GM18858 (cell line): ENCODE results near the gene FAM76B.

Experiments used
- ATAC-seq: cut with Tn5 transposase; IDR thresholded peaks from one replicate; pipeline ENCODE4 v1.9.1; 2021; ENCODE audit not compliant: unreplicated experiment

Gene FAM76B

DNA sequence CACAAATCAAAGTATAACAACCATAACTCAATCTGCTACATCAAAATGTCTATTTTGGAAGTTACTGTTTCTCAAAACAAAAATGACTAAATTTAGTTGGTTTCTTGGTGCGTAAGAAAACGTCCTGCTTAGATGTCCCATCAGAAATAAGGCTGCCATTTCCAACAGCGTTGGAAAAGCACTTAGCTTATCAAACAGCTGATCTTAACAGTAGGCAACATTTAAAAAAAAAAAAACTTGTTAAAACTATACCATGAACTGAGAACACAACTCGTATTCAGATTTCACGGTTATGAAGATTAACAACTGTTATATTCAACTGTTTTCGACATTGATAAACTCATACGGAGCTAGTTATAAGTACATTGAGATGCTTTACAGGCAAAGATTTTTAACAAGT lies 3.1 kb upstream of the FAM76B start:
- ATAC-seq: no peak

DNA sequence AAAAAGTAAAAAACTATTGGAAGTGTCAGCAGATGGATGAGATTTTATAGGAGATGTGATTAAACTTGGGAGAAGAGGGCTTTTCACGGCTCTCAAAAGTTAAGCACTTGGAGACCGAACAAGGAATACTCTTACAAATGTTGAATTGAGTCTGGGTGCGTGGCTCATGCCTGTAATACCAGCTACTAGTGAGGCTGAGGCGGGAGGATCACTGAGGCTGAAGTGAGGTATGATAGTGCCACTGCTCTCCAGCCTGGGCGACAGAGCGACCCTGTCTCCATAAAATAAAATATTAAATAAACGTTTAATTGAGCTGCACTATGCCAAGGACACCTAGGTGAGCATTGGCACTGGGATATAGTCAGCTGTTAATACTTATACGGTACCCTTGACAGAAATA lies 2.6 kb upstream of the FAM76B start:
- no peak for ATAC-seq

DNA sequence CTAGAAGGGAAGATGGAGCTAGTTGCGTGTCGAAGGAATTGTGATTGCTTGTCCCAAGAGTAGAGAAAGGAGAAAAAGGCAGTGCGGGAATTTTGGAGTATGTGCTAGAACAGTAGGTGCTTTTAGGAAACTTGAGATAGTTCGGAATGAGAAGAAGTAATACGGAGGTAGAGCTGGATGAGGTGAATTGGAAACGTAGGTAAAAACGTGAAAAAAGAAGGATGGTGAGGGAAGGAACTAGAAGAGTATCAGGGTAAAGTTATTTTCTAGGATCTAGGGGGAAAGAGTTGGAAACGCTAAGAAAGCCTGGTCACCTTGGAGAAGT lies 2.1 kb upstream of the FAM76B start:
- no peak for ATAC-seq

DNA sequence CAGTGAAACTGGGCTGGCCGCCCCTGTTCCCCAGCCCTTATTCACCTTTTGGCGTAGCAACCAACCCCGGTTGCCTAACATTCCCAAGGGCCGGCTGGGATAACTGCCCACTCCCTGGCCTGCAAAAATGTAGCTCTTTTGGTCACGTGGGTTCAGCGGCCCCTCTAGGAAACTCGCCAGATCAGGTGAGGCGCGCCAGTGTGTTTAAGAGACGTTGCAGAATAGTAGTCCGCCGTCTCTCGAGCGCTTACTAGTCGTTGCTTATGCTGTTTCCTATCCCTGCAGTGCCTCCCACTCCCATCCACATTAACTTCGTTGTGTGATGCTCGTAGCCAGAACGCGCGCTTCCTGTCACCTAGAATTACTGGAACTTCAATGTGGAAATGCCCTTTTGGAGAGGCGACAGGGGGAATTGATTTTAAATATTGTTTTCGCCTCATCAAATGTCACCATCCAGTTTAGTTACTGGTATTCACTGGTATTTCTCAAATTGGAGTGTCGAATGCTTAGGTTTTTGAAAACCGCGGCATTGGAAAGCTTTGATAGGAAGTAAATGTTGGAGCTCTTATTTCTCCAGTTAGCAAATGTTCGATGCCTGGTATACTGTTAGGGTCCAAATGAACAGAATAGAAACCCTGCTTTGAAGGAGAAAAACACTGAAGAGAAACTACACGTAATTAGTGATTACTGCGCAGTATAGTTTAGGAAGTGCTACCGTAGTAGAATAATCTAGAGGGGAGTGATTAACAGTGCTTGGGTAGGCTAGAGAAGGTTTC lies 1.5 kb upstream of the FAM76B start:
- no peak for ATAC-seq

DNA sequence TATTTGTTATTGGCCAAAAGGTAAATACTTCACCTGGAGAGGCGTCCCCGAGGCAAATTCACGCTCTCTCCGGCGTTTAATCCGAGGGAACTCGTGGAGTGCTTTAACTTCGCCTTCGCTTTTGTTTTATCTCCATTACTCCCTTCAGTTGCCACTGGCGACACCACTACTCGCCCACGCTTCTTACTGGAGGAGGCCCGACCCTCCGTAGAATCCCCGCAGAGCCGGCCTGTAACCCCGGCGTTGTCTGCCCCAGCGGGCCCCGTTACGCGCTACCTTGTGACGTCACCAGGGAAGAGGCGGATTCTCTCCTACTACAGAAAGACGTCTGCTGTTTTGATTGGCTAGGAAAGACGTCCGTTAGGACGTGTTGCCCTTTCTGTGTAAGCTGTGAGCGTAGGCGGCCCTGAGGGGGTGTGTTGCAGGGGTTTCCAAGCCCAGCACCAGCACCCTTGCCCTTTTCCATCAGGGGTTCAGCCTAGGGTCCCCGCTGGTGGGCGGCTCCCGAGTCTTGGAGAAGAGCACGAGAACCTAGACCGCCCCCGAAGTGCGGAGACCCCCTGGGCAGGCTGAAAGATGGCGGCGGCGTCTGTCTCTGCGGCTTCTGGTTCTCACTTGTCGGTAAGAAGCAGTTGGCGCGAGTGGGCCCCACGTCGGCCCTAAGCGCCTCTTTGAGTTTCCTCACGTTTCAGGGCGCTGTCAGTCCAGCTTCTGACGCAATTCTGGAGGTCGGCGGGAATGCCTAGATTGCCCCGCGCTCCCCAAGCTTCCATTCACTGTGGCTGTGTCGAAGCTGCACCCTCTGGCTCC lies 746 bp upstream of the FAM76B start, which contains the start of gene CEP57:
TSS of gene CEP57 (plus strand) at position 376 of the 810 bp plus-strand sequence. CDS start at position 577, 201 bp downstream.
- peak; percentile 63 for ATAC-seq

DNA sequence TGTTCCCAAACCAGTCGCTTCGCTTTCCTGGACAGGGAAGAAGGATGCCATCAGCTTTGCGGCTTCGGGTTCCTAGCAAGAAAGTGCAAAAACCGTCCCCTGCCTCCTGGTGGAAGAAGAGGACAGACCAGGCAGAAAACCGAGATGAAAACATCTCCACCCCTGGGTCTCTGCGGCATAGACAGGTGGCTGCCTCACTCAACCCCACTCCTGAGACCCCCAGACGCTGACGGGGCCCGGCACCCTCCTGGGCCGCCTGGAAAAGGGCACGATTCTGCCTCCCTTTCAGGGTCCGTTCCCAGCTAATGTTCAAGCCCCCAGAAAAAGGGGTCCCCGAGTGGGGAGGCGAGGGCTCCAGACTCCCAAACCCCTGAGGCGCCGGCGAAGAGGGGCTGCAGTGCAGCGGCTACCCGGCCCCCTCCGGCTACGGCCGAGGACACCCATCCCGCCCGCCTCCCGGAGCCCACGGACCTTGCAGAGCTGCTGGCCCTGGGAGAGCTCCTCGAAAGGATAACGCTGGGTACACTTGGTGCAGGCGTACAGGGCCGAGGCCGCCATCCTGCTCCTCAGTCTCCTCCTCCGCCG lies 569 bp downstream of the FAM76B start:
- no peak for ATAC-seq

DNA sequence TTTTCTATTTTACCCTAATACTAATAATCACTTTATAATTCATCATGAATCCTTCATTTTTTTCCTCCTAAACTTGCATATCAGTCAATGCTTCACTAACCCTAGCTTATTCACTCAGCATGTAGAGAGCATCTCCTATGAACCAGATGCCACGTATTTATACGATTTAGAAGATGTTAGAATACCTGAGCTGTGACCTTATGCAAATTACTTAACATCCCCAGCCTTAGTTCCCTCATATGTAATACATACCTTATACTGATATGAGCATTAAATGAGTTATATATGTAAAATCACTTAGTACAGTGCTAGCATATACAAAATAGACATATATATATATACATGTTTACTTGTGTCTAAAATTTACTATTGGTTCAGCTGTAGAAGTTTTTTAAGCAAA lies 9.0 kb downstream of the FAM76B start:
- no peak for ATAC-seq

DNA sequence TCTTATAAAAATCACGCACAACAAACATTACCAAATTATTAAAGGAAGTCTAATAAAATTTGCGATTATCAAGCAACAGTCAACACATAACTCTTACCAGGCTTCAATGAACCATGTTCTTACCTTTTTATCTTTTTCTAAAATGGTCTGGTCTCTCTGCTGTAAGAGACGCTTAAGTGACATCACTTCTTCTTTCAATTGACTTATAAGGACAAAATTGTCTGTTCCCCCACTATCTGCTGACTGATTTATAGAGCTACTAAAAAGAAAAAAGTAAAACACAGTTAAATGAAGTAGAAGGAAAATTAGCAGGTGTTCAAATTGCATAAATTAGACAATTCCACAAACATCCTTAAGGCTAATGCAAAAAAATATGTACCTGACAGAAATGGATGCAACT lies 10.9 kb downstream of the FAM76B start:
- ATAC-seq: peak; percentile 46

DNA sequence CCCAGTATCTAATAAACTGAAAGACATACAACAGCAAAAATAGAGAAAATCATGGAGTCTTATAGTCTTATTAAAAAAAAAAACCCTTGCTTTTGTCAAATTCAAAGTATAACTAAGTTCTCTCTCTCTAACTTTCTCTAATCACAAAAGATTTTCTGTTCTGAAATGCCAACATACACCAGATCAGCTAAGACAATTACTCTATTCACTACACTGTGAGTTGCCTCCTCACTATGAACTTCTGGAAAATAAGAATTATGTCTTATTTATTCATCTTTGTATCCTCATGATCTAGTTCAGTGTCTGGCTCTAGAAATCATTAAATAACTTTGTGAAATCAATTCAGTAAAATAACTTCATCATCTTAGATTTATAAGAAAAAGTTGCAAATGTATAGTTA lies 12.7 kb downstream of the FAM76B start:
- no peak for ATAC-seq

DNA sequence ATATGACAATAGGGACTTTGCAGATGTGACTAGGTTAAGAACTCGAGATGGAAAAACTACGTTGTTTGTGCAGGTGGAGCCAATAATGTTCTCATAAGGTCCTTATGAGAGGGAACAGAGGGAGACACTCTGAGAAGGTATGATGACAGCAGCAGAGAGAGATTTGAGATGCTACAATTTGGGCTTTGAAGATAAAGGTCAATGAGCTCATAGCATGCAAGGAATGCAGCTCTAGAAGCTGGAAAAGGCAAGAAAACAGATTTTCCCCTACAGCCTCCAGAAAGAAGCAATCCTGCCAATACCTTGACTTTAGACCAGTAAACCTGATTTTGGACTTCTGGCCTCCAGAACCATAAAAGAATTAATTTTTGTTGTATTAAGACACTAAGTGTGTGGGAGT lies 21.1 kb downstream of the FAM76B start:
- ATAC-seq: no peak

DNA sequence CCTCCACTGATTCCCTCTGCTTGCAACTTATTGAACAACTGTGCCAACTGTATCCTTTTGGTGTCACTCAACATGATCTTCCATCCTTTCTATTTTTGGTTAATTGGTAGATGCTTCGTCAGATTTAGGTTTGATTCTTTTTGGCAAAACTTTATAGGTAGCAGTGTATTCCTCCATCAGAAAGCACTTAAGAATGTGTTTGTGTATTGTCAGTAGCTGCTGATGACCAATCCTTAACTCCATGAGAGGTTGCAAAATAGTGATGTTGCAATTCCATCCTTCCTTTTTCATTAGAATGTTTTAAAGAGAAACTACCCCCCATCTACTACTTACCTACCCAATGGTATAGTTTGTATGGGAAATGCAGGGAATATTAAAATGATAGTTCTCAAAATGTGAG lies 22.1 kb downstream of the FAM76B start:
- no peak for ATAC-seq

DNA sequence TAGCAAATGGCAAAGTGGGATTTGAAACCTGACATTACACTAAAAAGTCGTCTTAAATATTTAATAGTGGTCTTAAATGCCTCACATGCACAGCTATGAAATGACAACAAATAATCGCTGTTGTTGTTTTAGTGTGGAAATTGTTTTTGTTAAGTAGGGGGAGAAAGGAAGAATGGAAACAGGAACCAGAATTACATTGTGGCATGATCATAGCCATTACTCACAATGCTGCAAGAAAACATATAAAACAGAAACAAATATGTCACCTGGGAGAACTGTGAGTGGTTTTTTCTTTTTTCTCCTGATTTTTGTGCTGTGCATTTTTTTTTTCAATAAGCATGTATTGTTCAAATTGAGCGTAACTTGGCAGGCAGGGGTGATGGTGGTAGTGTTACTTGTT lies 22.9 kb downstream of the FAM76B start:
- ATAC-seq: no peak

DNA sequence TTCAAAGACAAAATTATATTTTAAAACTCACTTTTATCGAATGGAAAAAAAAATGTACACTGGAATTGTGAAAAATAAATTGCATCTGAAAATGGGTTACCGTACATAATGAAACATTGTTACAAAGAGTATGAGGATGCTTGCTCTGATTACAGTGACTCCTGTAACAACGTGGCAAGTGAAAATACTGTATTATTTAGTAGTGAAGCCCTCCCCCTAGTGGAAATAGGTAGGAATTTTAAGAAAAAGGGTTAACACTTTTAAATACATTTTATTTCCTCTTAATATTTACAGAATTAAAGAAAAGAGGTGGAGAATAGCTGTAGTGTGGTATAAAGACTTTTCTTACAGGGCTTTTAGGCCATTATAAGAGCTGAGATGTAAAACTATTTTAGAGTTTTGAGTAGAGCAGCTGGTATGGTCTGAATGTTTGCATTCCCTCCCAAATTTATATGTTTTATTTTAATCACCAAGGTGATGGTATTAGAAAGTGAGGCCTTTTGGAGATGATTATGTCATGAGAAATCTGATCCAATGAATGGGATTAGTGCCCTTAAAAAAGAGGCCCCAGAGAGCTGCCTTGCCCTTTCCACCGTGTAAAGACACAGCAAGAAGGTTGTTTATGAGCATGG lies 25.2 kb downstream of the FAM76B start:
- peak; percentile 42 for ATAC-seq

DNA sequence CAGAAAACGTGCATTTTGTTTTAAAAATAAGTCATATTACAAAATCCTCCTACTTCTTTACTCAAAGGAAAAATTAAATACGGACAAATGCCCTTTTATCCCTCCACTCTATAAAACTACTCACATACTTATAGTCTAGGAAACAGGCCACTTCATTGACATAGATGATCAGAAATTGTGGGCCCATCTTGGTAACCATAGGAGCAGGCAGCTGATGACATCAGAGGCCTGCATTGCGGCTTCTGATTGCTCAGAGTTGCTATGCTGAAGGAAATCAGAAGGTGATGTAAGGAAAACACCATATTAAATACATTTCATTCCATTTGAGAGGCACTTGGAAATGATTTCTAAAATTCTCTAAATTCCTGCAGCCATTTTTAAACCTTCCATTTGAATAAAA lies 27.0 kb downstream of the FAM76B start:
- no peak for ATAC-seq

DNA sequence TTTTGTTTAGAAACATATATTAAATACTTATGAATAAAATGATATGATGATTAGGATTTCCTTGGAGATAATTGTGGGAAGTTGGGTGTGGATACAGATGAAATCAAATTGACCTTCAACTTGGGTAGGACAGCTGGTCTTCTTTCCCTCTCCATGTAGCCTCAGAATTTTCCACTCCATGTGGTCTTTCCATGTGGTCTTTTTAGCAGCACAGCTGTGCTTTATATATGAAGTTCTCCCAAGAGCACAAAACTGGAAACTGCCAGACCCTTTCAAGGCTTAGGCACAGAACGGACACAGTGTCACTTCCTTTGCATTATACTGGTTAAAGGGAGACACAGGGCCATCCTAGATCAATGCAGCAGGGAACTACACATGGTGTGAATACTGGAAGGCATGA lies 28.6 kb downstream of the FAM76B start:
- ATAC-seq: no peak

DNA sequence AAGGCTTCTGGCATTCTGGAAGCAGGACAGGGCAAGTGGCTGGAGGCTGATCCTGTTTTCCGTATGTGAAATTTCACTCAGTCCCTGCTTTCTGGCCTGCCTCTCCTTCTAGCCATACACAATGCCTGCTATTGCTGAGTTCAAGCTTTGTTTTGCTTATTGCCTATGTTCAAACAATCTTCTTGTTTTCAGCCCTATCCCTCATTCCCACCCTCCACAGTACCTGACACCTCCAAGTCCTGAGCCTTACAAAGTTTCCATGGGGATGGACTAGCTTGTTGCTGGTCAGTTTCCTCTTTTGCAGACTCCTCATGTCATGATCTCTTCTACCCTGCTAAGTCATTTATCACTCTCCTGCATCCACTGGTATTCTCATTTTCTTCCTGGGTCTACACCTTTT lies 38.1 kb downstream of the FAM76B start:
- ATAC-seq: no peak

DNA sequence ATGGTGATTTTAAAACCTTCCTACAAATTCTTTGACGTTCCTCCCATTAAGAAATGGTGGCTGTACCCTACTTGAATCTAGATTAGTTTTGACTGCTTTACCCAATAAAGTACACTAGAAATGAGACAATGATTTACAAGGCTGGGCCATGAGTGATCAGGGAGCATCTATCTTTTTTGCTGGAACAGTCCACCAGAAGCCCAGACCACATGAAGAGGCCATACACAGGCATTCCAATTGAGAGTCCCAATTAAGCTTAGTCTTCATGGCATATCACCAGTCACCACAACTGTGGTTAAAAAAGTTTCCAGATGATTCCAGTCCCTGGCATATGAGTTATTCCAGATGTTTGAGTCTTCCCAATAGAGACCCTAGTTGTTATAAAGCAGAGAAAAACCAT lies 39.5 kb downstream of the FAM76B start:
- ATAC-seq: no peak

DNA sequence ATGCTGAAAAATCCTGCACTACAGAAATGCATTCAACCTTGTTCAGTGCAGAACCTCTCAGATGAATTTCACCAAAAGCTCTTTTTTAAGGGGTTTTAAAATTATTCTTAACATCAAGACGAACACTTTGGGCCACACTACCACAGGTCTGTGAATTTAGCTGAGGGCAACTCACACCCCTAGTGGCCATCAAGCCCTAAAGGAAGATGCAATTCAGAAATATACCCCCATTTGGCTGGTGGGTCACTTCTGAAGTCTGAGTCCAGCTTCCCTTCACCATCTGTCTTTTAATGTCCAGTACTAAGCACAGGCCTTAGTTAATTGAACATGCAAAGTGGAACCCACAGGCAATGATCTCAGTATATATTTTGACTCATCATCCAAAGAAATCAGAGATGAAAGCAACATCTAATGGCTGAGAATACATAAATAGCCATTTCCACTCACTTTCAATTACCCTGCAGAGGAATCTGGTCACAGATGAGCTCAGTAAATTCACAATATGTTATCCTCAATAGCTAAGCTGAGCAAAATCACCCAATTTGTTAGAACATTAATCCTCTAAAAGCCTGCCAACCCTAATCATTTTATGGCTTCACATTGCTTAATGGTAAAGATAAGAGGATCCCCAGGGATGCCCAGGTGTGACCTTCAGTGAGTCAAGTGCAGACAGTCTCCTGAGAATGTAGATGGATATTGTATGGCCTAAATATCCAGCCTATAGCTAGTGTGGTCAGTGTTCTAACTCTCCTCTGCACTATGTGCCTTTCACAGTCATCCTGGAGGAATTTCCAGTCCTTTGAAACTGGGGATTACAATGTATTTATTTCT lies 50.3 kb downstream of the FAM76B start:
- no peak for ATAC-seq

DNA sequence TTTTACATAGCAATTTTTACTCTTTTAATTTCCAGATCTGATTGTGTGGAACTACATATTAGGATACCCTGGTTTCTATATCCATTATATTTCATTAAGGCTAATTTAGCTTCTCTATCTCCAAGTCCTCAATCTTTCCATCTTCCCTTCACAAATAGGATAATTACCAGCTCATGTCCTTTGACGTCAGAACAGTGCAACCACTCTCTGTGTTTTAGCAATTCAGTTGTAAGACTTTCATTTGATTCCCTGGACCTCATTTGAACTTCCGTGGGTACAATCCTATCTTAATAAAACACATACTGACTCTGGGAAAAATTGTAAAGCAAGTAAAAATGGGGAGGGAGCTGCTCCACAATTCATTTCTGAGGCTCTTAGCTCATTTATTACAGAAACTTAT lies 52.8 kb downstream of the FAM76B start:
- ATAC-seq: no peak

DNA sequence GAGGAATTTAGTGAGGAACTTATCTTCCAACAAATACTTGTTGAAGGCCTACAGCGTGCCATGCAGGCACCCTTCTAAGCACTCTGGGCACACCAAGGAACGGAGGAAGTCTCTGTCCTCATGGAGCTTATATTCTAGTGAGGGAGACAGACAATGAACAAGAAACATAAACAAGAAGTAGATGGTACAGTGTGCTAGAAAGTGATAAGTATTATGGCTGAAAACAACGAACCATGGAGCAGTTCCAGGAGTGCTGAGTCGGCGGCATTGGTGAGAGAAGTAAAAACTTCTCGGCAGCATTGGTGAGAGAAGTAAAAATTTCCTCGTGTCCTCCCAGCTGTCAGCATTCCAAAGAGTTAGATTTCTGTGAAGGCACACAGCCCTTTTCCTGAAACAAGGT lies 53.2 kb downstream of the FAM76B start:
- no peak for ATAC-seq
